Measurements from ENCODE around the gene FBXO28. TPM values are rescaled to one million over a fixed set of nuclear protein-coding genes. Genes with fewer than 3 reads are reported as not detected.

The FBXO28 gene
- total RNA-seq, 6 experiments from 2014 or later: 34.3 to 41.8 (median 39.2) TPM

GRCh38 chr1:224081604-224082003 is 32.3 kb upstream of the FBXO28 start:
- TF ChIP-seq CTCF (IDR thresholded peaks at IDR 0.05): no peak
- H3K36me3 Mint-ChIP-seq (ENCODE audit: low read depth): no peaks in the 10 kb centered on the region
- DNase-seq: no peak
- H3K27ac Mint-ChIP-seq: peak overlapping the region; percentile 83
- peaks cover 50% of the 10 kb centered on the region for H3K4me1 Mint-ChIP-seq (ENCODE audit: low read depth)
- H3K9me3 Mint-ChIP-seq: no peaks in the 10 kb centered on the region
- H3K4me3 Mint-ChIP-seq: peak overlapping the region; percentile 31
- no peaks in the 10 kb centered on the region for H3K27me3 Mint-ChIP-seq (ENCODE audit: insufficient read depth)

GRCh38 chr1:224082146-224082545 is 31.8 kb upstream of the FBXO28 start:
- Mint-ChIP-seq H3K9me3 (no peaks in the 10 kb centered on the region), H3K4me3 (peak overlapping the region; percentile 31), H3K27me3 (ENCODE audit: insufficient read depth) (no peaks in the 10 kb centered on the region; the same call in 1 of the 2 replicates), H3K36me3 (ENCODE audit: low read depth) (no peaks in the 10 kb centered on the region), H3K27ac (peak overlapping the region; percentile 83), H3K4me1 (ENCODE audit: low read depth) (peaks cover 52% of the 10 kb centered on the region)
- TF ChIP-seq CTCF (IDR thresholded peaks at IDR 0.05): no peak
- peak; percentile 86 for DNase-seq

- H3K4me1 Mint-ChIP-seq (ENCODE audit: low read depth): peaks cover 47% of the 10 kb centered on the region
- H3K4me3 Mint-ChIP-seq: no peak overlapping the region
- H3K36me3 Mint-ChIP-seq (ENCODE audit: low read depth): no peaks in the 10 kb centered on the region
- no peak overlapping the region for H3K27ac Mint-ChIP-seq
- DNase-seq: no peak
- no peaks in the 10 kb centered on the region for H3K9me3 Mint-ChIP-seq
- TF ChIP-seq CTCF (IDR thresholded peaks at IDR 0.05): no peak
- no peaks in the 10 kb centered on the region; the same call in 1 of the 2 replicates for H3K27me3 Mint-ChIP-seq (ENCODE audit: insufficient read depth)
Measured at GRCh38 chr1:224084867-224085266, 29.0 kb upstream of the FBXO28 start.

GRCh38 chr1:224085421-224086108 is 28.3 kb upstream of the FBXO28 start:
- Mint-ChIP-seq H3K27ac (no peak overlapping the region), H3K4me1 (ENCODE audit: low read depth) (peaks cover 47% of the 10 kb centered on the region), H3K36me3 (ENCODE audit: low read depth) (no peaks in the 10 kb centered on the region), H3K27me3 (ENCODE audit: insufficient read depth) (no peaks in the 10 kb centered on the region; the same call in 1 of the 2 replicates), H3K9me3 (no peaks in the 10 kb centered on the region), H3K4me3 (no peak overlapping the region)
- no peak for DNase-seq
- TF ChIP-seq CTCF (IDR thresholded peaks at IDR 0.05): no peak

- DNase-seq: no peak
- no peak overlapping the region for H3K4me3 Mint-ChIP-seq
- no peak overlapping the region for H3K27ac Mint-ChIP-seq
- H3K9me3 Mint-ChIP-seq: no peaks in the 10 kb centered on the region
- peaks cover 29% of the 10 kb centered on the region for H3K4me1 Mint-ChIP-seq (ENCODE audit: low read depth)
- no peaks in the 10 kb centered on the region for H3K36me3 Mint-ChIP-seq (ENCODE audit: low read depth)
- H3K27me3 Mint-ChIP-seq (ENCODE audit: insufficient read depth): no peaks in the 10 kb centered on the region; the same call in 1 of the 2 replicates
- no peak for TF ChIP-seq CTCF (IDR thresholded peaks at IDR 0.05)
Measured at GRCh38 chr1:224087286-224087794, 26.6 kb upstream of the FBXO28 start.
